NCI-H2196 (cell line): ENCODE data around the gene MLLT3.
"Not testable (repeated sequence)": the region's sequence is repeated elsewhere in the genome, so short reads cannot be mapped to it uniquely, and the experiment has no call there.

ENCODE experiments used
- DNase-seq: peaks from one replicate; lab custom pipeline; 2025; ENCODE audit not compliant: unreplicated experiment; lab: John Stamatoyannopoulos, UW

The MLLT3 gene

GRCh38 chr9:20599195-20599594, 23.1 kb downstream of the MLLT3 start:
- no peak for DNase-seq

GRCh38 chr9:20598367-20598766, 23.9 kb downstream of the MLLT3 start:
- DNase-seq = no peak

- DNase-seq = no peak
Measured at GRCh38 chr9:20597862-20598261, 24.4 kb downstream of the MLLT3 start.

- DNase-seq = no peak
Measured at GRCh38 chr9:20594608-20595007, 27.7 kb downstream of the MLLT3 start.

GRCh38 chr9:20593537-20593936, 28.8 kb downstream of the MLLT3 start:
- DNase-seq = no peak

GRCh38 chr9:20593105-20593504, 29.2 kb downstream of the MLLT3 start:
- no peak for DNase-seq

- DNase-seq = no peak
Measured at GRCh38 chr9:20592673-20593072, 29.6 kb downstream of the MLLT3 start.

- DNase-seq = no peak
Measured at GRCh38 chr9:20591223-20591622, 31.1 kb downstream of the MLLT3 start.

GRCh38 chr9:20584968-20585643, 37.2 kb downstream of the MLLT3 start:
- no peak for DNase-seq

- DNase-seq = not testable (repeated sequence)
Measured at GRCh38 chr9:20583088-20583487, 39.2 kb downstream of the MLLT3 start.

GRCh38 chr9:20582150-20582549, 40.1 kb downstream of the MLLT3 start:
- DNase-seq = no peak

GRCh38 chr9:20580673-20581072, 41.6 kb downstream of the MLLT3 start:
- no peak for DNase-seq

GRCh38 chr9:20579524-20580314, 42.6 kb downstream of the MLLT3 start:
- no peak for DNase-seq

- DNase-seq = no peak
Measured at GRCh38 chr9:20573023-20573422, 49.3 kb downstream of the MLLT3 start.

- DNase-seq = no peak
Measured at GRCh38 chr9:20570756-20571155, 51.5 kb downstream of the MLLT3 start.

- DNase-seq = no peak
Measured at GRCh38 chr9:20570087-20570486, 52.2 kb downstream of the MLLT3 start.

- DNase-seq = no peak
Measured at GRCh38 chr9:20569525-20569924, 52.8 kb downstream of the MLLT3 start.

- no peak for DNase-seq
Measured at GRCh38 chr9:20568400-20568799, 53.9 kb downstream of the MLLT3 start.

GRCh38 chr9:20566401-20566800, 55.9 kb downstream of the MLLT3 start:
- no peak for DNase-seq

- no peak for DNase-seq
Measured at GRCh38 chr9:20564650-20565049, 57.6 kb downstream of the MLLT3 start.

GRCh38 chr9:20563917-20564316, 58.4 kb downstream of the MLLT3 start:
- DNase-seq = no peak

- no peak for DNase-seq
Measured at GRCh38 chr9:20562051-20562450, 60.2 kb downstream of the MLLT3 start.

- no peak for DNase-seq
Measured at GRCh38 chr9:20561531-20561930, 60.8 kb downstream of the MLLT3 start.
